Measurements from ENCODE around the gene LRRC37A3.
"Not testable (repeated sequence)": the region's sequence is repeated elsewhere in the genome, so short reads cannot be mapped to it uniquely, and the experiment has no call there.

Gene LRRC37A3

DNA sequence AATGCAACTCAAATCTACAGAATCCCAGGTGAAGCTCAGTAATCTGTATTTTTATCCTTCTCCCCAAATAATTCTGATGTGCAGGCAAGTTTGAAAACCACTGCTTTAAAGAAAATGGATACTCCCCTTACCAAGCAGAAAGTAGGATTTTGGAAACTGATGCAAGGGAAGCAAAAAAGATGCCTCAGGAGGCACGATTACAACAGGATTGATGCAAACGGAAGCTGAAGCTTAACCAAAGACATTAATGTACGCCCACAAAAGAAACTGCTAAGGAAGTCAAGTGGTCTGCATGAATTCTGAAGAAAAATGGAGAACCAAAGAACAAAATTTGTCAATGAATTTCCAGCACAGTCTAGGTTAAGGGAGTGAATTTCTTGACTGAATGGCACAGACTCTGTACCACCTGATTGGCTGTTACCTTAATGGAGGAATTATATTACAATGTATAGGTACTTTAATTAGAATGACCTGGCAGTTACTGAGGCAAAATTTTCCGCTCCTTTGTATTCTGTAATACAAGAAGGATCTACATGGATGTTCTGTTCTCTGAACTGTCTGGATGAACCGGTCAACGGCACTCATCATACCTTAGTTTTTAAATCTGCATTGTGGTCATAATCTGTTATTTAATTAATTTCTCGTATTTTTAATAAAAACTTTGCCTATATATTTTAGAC, 9.6 kb downstream of the LRRC37A3 start:
- in situ Hi-C loops (cut with HindIII; ENCODE audit: low pct_unique_long_range_greater_than_20kb, low sequenced_read_pairs); DNase-seq (ENCODE audit: low read depth in 1 of 2, low spot score in 1 of 2): not testable (repeated sequence)

DNA sequence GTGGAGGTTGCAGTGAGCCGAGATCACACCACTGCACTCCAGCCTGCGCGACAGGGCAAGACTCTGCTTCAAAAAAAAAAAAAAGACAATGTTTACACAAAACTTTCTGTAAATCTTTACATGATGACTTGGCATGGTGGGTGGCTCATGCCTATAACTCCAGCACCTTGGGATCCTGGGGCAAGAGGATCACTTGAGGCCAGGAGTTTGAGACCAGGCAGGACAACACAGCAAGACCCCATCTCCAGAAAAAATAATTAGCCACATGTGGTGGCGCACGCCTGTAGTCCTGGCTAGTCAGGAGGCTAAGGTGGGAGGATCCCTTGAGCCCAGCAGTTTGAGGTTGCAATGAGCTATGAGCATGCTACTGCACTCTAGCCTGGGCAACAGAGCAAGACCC, 15.2 kb downstream of the LRRC37A3 start:
- in situ Hi-C loops (cut with HindIII; ENCODE audit: low pct_unique_long_range_greater_than_20kb, low sequenced_read_pairs): not testable (repeated sequence)

DNA sequence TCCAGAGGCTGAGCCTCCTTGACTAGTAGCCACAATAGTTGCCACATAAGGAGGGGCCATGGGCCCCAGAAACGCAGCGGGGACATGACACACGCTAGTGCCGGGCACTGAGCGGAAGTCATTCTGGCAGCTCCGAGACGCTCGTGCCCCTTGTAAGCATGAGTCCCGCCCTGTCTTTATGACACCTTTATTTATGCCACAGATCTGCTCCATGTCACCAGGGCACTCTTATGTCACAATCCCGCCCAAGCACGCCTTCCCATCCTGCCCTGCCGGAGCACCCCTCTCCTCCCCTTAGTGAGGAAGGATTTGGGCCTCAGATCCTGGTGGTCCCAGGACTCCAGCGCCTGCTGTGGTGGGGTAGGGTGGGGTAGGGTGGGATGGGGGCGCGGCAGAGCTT, 22.1 kb downstream of the LRRC37A3 start:
- peak in 1 of 2 experiments; percentile 0 for DNase-seq (ENCODE audit: low read depth in 1 of 2, low spot score in 1 of 2)
- in situ Hi-C loops (cut with HindIII; ENCODE audit: low pct_unique_long_range_greater_than_20kb, low sequenced_read_pairs): not testable (repeated sequence)

More for the DNA sequence above, 15.2 kb downstream of the LRRC37A3 start:
- DNase-seq (ENCODE audit: low read depth in 1 of 2, low spot score in 1 of 2): not testable (repeated sequence)

DNA sequence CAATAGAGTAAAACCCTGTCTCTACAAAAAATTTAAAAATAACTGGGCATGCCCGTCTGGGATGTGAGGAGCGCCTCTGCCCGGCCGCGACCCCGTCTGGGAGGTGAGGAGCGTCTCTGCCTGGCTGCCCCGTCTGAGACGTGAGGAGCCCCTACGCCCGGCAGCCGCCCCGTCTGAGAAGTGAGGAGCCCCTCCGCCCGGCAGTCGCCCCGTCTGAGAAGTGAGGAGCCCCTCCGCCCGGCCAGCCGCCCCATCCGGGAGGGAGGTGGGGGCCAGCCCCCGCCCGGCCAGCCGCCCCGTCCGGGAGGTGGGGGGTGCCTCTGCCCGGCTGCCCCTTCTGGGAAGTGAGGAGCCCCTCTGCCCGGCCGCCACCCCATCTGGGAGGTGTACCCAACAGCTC, 45.1 kb downstream of the LRRC37A3 start:
- in situ Hi-C loops (cut with HindIII; ENCODE audit: low pct_unique_long_range_greater_than_20kb, low sequenced_read_pairs); DNase-seq (ENCODE audit: low read depth in 1 of 2, low spot score in 1 of 2): not testable (repeated sequence)

DNA sequence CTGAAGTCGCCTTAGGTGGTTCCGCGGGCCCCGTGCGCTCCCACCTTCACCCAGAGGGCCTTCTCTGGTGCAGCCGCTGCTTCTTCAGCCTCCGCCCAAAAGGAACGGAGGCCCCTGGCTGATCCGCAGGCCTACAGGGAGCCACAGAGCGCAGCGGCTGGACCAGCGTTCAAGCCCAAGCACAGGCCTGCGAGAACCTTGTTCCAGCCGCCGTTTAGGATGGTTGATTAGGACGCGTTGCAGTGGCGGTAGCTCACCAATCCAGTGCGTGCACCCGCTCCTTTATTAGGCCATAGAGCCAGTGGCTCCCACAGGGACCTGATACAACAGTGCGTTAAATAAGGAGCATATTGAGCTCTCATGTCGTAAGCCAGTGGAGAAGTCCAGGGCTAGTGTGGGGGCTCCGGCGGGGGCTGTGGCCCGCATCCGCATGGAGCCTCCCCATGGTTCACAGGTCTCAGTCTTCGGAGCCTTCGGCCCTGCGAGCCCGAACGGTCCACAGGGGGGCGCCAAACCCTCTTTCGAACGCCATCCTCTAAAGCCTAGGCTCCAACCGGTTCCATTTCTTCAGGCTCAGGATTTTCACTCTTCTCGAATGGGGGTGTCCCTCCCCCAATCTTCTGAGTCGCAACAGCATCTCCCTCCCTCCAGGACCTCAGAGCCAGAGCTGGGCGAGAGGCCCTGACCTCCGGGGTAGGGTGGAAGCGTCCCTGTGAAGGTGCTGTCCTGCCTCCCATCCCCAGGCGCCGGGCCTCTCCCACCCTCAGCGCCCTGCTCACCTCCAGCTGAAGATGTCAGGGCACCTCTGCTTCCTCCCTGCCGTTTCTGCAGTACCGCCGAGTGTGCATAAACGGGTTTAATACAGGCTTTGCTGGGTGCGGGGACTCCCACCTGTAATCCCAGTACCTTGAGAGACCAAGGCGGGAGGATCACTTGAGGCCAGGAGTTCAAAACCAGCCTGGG, 71.5 kb downstream of the LRRC37A3 start:
- peak in 1 of 2 experiments; percentile 77 for DNase-seq (ENCODE audit: low read depth in 1 of 2, low spot score in 1 of 2)
- in situ Hi-C loops (cut with HindIII; ENCODE audit: low pct_unique_long_range_greater_than_20kb, low sequenced_read_pairs): not testable (repeated sequence)

DNA sequence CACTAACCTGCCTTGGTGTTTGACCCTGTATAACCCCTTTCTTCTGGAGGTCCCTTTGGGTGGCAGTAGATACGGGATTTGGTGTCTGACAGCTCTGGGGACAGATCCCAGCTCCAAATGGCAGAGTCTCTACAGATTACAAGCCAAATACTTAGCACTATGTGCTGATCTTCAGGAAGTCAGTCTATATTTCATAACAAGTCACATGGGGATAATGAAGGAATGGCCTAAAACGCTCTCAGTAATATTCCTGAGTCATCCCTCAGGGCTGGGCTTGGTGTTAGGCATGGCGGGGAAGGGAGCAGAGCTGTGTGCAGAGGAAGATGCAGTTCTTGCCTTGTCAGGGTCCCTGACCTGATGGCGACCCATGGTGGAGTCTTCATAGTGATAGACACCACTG, 72.4 kb downstream of the LRRC37A3 start:
- in situ Hi-C loops (cut with HindIII; ENCODE audit: low pct_unique_long_range_greater_than_20kb, low sequenced_read_pairs); DNase-seq (ENCODE audit: low read depth in 1 of 2, low spot score in 1 of 2): not testable (repeated sequence)

DNA sequence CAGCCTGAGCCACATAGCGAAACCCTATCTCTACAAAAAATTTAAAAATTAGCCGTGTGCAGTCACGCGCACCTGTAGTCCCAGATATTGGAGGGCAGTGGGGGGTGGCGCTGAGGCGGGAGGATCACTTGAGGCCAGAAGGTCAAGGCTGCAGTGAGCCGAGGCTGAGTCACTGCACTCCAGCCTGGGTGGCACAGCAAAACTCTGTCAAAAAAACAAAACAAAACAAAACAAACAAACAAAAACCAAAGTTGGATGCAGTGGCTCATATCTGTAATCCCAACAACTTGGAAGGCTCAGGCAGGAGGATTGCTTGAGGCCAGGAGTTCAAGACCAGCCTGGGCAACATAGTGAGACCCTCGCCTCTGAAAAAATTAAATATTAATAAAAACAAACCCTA, 75.4 kb downstream of the LRRC37A3 start:
- DNase-seq (ENCODE audit: low read depth in 1 of 2, low spot score in 1 of 2); in situ Hi-C loops (cut with HindIII; ENCODE audit: low pct_unique_long_range_greater_than_20kb, low sequenced_read_pairs): not testable (repeated sequence)

DNA sequence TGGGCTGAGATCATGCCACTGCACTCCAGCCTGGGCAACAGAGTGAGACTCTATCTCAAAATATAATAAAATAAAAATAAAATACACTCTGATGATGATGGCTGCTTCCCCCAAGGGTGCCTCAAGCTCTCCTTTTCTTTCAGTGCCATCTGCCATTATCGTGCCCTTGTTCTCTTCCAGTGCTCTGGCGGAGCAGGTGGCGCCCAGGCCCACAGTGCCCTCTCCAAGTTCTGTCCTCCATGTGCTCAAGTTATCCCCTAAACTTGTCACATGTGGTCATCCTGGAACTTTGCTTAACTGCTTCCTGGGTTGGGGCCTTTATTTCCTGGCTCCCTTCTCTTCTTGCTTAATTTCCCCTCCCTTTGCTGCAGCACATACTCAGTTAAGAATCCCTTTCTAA, 76.4 kb downstream of the LRRC37A3 start:
- DNase-seq (ENCODE audit: low read depth in 1 of 2, low spot score in 1 of 2); in situ Hi-C loops (cut with HindIII; ENCODE audit: low pct_unique_long_range_greater_than_20kb, low sequenced_read_pairs): not testable (repeated sequence)

DNA sequence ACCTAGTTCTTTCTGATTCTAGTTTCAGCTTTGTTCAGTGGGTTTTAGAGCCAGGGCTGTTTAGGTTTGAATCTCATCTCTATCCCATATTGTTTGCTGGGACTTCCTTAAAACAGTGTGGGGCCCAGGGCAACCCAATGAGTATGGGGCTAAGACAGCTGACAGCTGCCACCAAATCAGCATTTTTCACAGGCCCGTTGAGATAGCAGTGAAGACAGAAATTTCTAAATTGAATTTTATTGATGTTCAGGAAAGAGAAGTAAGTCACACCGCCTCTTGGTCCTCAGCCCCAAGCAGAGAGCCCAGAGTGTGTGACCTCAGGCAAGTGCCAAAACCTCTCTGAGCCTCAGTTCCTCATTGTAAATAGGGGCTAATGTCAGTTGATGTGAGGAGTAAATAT, 78.3 kb downstream of the LRRC37A3 start:
- DNase-seq (ENCODE audit: low read depth in 1 of 2, low spot score in 1 of 2); in situ Hi-C loops (cut with HindIII; ENCODE audit: low pct_unique_long_range_greater_than_20kb, low sequenced_read_pairs): not testable (repeated sequence)

DNA sequence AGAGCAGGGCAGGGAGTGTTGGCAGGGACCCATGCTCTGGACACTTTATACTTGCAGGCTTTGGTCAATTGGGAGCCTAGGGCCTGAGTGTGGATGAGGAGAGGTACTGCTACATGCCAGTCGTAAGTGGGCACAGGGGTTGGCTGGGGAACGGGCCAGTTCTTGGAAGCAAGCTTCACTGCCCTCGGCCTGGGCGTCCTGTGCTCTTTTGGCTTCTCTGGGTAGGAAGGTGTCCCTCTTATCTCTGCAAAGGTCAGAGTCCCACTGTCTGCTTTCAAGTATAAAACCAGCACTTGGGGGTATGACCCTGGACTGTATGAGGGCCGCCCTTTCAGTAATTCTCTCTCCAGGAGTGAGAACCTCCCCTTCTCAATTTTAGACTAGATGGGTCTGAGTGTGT, 80.8 kb downstream of the LRRC37A3 start:
- in situ Hi-C loops (cut with HindIII; ENCODE audit: low pct_unique_long_range_greater_than_20kb, low sequenced_read_pairs); DNase-seq (ENCODE audit: low read depth in 1 of 2, low spot score in 1 of 2): not testable (repeated sequence)

DNA sequence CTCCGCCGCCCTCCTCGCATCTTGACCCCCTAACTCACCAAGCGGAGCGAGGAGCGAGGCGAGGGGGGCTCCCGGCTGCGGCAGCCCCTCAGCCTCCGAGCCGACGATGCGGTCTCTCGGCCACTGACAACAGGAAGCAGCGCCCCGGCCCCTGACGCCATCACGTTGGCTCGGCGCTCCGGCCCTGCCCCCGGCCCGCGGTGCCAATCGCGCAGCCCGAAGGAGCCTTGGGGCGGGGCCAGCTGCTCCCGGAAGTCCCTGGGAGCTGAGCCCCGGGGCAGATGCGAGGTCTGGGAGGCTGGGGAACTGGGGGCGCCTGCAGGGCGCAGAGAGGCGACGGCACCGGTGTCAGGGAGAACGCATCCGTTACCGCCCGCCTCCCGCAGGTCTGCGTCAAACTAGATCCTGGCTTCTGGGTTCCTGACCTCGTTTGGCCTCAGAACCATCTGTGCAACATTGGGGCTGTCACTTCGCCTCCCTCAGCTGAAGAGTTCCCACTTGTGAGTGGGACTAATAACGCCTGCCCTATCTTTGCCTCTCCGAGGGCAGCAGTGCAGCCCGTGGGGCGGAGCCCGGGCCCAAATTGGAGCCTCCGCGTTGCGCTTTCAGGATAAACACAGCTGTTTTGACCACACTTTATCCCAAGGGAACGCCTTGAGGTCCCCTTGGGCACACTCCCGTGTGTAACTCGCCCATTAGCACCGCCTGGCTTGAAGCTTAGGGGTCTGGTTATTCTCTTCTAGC, 82.1 kb downstream of the LRRC37A3 start:
- peak; percentile 78 to 83 for DNase-seq (ENCODE audit: low read depth in 1 of 2, low spot score in 1 of 2)
- in situ Hi-C loops (cut with HindIII; ENCODE audit: low pct_unique_long_range_greater_than_20kb, low sequenced_read_pairs): not testable (repeated sequence)

DNA sequence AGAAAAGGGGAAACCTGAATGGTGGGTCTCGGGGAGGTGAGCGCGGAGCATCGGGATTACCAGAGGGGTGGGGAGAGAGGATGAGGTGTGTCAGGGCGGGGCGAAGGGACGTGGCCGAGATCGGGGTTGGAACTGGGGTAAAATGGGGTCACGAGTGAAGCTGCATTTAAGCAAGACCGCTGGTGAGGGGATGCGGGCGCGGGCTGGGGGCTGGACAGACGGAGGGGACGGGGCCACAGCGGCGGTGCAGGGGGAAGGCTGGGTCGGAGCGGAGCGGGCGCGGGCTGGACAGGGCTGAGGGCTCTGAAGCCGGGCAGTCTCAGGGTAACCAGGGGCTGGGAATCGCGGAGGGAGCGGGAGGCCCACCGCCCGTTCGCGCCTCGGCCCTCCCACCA, 82.7 kb downstream of the LRRC37A3 start:
- DNase-seq (ENCODE audit: low read depth in 1 of 2, low spot score in 1 of 2): peak in 1 of 2 experiments; percentile 7
- in situ Hi-C loops (cut with HindIII; ENCODE audit: low pct_unique_long_range_greater_than_20kb, low sequenced_read_pairs): not testable (repeated sequence)

DNA sequence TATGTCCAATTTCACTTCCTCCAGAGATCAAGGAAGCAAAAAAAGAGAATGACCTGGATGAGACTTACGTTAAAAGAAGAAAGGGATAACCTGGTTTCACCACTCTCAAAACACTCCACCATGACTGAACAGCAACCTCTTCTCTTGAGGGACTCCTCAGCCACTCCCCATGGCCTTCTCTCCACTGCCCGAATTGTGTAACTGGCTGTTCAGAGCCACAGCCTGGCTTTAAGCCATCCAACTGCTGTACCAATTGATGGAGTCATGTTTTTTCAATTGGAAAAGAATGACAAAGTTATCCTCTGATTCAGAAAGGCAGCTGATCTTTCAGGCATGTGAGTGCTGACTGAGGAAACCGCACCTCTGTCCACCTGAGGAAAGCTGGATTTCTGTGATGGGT, 85.2 kb downstream of the LRRC37A3 start:
- in situ Hi-C loops (cut with HindIII; ENCODE audit: low pct_unique_long_range_greater_than_20kb, low sequenced_read_pairs); DNase-seq (ENCODE audit: low read depth in 1 of 2, low spot score in 1 of 2): not testable (repeated sequence)

DNA sequence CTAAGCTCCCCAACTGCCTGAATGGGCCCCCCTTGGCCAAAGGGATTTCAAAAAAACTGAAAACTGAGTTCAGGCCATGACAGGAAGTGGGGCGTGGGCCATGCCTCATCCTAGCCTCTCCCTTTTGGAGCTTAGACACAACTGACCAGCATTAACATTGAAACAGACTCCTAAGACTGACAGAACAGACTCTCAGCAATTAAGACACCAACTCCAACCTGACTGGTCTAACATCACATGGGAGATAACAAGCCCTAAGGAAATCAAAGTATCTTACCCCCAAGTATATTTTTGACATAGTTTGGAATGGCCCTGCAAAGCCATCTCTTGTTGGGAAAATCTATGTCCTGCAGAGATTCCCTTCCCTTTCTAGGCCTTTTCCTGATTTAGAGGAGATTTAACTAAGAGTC, 88.6 kb downstream of the LRRC37A3 start:
- in situ Hi-C loops (cut with HindIII; ENCODE audit: low pct_unique_long_range_greater_than_20kb, low sequenced_read_pairs): not testable (repeated sequence)

DNA sequence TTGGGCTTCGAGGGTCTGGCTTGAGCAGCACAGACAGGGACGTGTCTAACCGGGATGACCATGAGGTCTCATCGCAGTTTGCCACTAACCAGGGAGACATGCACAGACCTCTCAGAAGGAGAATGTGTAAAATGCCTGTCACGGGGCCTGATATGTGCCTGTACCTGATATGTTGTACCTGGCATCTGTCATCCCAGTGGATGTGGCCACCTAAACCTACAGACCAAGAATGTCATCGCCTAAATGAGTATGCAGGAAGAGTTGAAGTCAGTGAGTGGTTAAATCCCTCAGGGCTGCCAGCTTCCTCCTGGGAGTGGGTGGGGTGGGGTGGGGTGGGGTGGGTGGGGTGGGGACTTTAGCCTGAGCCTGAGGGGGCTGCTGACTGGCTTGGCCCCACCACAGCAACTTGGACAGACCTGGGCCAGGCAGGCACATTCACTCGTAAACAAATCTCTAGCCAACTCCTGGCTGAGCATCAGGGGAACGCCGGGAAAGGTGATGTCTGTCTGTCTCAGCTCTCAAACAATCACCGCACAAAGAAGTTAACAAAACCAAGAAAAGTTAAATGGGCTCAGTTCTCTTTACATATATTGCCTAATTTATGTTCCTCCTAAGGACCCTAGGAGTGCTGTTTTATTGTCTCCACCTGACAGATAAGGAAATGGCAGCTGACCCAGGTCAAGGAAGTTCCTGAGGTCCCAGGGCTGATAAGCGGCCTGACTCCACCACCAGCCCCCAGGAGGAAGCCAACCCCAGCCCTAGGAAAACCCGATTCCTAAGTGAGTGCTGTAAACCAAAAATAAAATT, 89.3 kb downstream of the LRRC37A3 start:
- in situ Hi-C loops (cut with HindIII; ENCODE audit: low pct_unique_long_range_greater_than_20kb, low sequenced_read_pairs); DNase-seq (ENCODE audit: low read depth in 1 of 2, low spot score in 1 of 2): not testable (repeated sequence)

More for the DNA sequence above, 88.6 kb downstream of the LRRC37A3 start:
- not testable (repeated sequence) for DNase-seq (ENCODE audit: low read depth in 1 of 2, low spot score in 1 of 2)

DNA sequence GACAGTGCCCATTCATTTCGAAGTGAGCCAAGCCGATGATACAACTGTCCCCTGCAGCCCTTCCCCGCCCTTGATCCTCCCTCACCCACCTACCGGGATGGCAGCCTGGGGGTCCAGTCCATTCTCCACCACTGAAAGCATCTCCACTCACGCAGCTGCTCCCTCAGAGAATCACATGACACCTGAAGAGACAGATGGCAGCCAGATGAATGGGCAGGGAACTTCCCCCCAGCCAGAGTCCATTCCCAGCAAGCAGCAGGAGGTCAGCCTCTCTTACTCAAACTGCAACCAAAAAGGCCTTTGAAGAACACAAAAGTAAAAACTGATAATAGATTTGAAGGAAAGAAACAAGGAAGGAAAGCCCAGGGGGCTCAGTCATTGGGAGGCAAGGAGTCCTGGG, 90.2 kb downstream of the LRRC37A3 start:
- in situ Hi-C loops (cut with HindIII; ENCODE audit: low pct_unique_long_range_greater_than_20kb, low sequenced_read_pairs); DNase-seq (ENCODE audit: low read depth in 1 of 2, low spot score in 1 of 2): not testable (repeated sequence)

DNA sequence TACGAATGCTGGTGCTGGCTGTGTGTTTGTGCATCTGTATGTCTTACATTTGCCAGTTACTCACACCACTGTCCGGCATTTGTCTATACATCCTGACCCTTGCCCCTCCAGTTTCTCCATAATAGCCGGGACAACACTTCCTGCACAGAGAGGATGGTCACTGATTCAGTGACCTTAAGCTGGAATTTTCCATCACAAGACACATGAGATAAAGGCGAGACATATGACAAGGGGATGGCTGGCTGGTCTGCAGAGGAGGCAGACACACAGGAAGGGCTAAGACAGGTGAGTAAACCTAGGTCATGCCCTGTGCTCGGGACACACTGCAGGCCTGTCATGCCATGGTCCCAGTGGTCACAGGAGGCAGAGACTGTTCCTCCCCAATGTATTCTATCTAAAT, 100.4 kb downstream of the LRRC37A3 start:
- DNase-seq (ENCODE audit: low read depth in 1 of 2, low spot score in 1 of 2); in situ Hi-C loops (cut with HindIII; ENCODE audit: low pct_unique_long_range_greater_than_20kb, low sequenced_read_pairs): not testable (repeated sequence)
